GM20000 (cell line): Measurements from ENCODE around the gene XRCC2.
A peak's percentile ranks its signal among the peaks of the same experiment; 100 is the strongest.

Experiments used
- DNase-seq: peaks from one replicate; pipeline ENCODE4 v3.0.0; 2012; ENCODE audit warnings: low spot score
- TF ChIP-seq, protein P1 (sequence below): IDR thresholded peaks from 2 replicates; pipeline ENCODE4 v1.5.1; 2012; ENCODE audit warnings: mild to moderate bottlenecking, control low read depth; ENCODE audit errors: extremely low read depth, missing control alignments

The XRCC2 gene

DNA sequence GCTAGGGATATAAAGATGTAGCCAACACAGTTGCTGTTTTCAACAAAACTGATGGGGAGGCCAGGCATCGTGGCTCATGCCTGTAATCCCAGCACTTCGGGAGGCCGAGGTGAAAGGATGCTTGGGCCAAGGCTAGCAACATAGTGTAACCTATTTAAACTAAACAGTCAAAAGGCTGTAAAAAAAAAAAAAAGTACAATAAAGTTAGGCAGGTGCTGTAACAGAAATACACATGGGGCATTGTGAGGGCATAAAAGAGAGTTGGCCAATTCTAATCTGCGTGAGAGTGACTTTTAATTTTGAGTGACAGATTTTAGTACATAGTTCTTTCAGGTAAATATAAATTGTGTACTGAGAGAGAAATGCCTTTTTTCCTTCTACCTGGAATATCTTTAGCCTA lies 6.2 kb downstream of the XRCC2 start:
- DNase-seq: no peak
- TF ChIP-seq, protein P1, sequence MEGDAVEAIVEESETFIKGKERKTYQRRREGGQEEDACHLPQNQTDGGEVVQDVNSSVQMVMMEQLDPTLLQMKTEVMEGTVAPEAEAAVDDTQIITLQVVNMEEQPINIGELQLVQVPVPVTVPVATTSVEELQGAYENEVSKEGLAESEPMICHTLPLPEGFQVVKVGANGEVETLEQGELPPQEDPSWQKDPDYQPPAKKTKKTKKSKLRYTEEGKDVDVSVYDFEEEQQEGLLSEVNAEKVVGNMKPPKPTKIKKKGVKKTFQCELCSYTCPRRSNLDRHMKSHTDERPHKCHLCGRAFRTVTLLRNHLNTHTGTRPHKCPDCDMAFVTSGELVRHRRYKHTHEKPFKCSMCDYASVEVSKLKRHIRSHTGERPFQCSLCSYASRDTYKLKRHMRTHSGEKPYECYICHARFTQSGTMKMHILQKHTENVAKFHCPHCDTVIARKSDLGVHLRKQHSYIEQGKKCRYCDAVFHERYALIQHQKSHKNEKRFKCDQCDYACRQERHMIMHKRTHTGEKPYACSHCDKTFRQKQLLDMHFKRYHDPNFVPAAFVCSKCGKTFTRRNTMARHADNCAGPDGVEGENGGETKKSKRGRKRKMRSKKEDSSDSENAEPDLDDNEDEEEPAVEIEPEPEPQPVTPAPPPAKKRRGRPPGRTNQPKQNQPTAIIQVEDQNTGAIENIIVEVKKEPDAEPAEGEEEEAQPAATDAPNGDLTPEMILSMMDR: no peak

GRCh38 chr7:152668975-152669374 lies 7.0 kb downstream of the XRCC2 start:
- DNase-seq: no peak
- TF ChIP-seq, protein P1: no peak

- peak; percentile 41 for DNase-seq
- TF ChIP-seq, protein P1: no peak
These were observed 8.0 kb downstream of the XRCC2 start for GRCh38 chr7:152667958-152668357.

- DNase-seq: no peak
- TF ChIP-seq, protein P1: no peak
These were observed 9.9 kb downstream of the XRCC2 start for GRCh38 chr7:152666078-152666477.

DNA sequence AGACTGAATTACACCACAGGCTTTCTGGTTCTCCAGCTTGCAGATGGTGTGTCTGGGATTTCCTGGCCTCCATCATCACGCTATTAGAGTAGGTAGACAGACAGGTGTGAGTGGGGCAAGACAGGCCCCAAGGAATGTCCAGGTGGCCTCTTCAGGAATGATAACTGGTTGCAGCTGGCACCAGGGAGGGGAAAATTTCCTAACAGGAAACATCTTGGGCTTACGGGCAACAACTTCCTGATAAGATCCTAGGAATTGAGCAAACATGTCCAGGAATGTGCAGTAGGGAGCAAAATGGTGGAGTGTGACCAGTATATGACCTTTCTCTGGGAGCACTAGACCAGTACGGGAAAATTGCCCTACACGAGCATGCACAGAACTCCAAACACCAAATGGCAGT lies 11.3 kb downstream of the XRCC2 start:
- DNase-seq: no peak
- TF ChIP-seq, protein P1: no peak

- TF ChIP-seq, protein P1: no peak
These were observed 12.0 kb downstream of the XRCC2 start for GRCh38 chr7:152663931-152664330.

DNA sequence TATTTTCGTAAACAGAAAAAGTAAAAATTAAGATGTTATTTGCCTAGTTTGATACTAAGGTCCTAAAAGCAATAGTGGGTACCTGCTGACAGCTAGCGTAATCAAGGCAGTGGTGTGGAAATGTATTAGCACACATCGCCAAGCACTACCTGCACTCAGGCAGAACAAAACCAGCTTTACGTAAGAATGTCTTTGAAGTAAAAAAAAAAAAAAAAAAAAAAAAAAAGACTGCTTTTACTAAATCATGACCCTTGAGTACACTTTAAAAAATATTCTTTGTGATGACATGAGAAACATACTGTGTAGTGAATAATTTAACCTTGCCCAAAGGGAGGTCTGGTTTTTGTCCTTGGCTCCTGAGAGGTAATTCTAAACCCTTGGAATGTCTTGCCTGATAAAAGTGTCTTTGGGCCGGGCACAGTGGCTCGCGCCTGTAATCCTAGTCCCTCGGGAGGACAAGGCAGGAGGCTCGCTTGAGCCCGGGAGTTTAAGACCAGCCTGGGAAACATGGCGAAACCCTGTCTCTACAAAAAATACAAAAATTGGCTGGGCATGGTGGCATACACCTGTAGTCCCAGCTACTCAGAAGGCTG lies 12.7 kb downstream of the XRCC2 start:
- TF ChIP-seq, protein P1: no peak
- DNase-seq: no peak

More at GRCh38 chr7:152663931-152664330, 12.0 kb downstream of the XRCC2 start:
- DNase-seq: no peak
